D341Med (cell line): ENCODE data around the gene TRAF4.
"Not testable (repeated sequence)": the region's sequence is repeated elsewhere in the genome, so short reads cannot be mapped to it uniquely, and the experiment has no call there.

Source experiments
- DNase-seq: peaks from one replicate; pipeline ENCODE4 v3.0.0; 2012; ENCODE audit warnings: low spot score

The TRAF4 gene

DNA sequence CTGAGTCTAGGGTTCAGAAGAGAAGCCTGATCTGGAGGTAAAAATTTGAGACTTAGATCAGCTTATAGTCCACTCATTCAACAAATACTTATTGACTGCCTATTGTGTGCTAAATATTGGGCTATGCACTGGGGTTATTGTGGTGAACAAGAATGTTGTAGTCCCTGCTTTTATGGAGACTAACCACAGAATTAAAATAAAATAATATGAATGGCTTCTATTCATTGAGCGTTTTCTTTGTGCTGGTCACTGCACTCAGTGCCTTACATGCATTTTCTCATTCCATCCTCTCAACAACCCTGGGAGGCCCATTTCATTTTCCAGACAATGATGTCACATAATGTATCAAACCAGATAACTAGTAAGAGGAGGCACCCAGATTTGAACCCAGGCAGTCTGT is 10.5 kb upstream of the TRAF4 start:
- no peak for DNase-seq

DNA sequence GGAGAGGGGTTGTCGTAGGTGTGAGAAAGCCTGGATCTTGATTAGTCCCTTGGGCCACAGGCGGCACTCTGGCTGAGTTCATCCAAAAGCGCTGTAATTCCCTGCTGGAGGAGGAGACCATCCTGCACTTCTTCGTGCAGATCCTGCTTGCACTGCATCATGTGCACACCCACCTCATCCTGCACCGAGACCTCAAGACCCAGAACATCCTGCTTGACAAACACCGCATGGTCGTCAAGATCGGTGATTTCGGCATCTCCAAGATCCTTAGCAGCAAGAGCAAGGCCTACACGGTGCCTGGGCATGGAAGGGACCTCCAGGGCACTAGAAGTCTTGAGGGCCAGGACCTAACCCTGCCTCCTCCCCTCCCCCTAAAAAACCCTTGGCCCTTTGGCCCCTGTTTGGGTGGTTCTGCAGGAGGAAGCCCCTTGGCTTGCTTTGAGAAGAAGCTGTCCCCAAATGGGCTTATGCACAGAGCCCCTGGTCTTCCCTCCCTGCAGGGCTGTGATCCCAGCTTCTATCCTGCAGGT is 9.0 kb upstream of the TRAF4 start:
- DNase-seq, result peak; percentile 29

DNA sequence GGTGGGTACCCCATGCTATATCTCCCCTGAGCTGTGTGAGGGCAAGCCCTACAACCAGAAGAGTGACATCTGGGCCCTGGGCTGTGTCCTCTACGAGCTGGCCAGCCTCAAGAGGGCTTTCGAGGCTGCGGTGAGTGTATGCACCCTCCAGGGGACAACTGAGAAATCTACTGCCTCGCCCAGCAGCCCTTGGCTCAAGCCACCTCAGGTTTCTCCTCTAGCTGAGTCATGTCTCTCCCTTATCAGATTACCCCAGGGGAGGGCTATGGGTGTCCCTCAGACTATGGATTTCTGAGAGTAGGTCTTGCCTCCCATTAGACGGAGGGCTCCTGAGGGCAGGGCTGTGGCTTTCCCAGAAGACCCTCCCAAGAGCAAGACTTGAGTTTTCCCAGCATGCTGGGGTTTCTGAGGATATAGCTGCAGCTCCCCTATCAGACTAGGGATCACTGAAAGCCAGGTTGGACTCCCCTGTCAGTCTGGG is 8.5 kb upstream of the TRAF4 start:
- DNase-seq, result no peak

DNA sequence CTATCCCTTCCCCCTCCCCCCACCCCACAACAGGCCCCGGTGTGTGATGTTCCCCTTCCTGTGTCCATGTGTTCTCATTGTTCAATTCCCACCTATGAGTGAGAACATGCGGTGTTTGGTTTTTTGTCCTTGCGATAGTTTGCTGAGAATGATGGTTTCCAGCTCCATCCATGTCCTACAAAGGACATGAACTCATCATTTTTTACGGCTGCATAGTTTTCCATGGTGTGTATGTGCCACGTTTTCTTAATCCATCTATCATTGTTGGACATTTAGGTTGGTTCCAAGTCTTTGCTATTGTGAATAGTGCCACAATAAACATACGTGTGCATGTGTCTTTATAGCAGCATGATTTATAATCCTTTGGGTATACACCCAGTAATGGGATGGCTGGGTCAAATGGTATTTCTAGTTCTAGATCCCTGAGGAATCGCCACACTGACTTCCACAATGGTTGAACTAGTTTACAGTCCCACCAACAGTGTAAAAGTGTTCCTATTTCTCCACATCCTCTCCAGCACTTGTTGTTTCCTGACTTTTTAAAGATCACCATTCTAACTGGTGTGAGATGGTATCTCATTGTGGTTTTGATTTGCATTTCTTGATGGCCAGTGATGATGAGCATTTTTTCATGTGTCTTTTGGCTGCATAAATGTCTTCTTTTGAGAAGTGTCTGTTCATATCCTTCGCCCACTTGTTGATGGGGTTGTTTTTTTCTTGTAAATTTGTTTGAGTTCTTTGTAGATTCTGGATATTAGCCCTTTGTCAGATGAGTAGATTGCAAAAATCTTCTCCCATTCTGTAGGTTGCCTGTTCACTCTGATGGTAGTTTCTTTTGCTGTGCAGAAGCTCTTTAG is 7.7 kb upstream of the TRAF4 start:
- not testable (repeated sequence) for DNase-seq

DNA sequence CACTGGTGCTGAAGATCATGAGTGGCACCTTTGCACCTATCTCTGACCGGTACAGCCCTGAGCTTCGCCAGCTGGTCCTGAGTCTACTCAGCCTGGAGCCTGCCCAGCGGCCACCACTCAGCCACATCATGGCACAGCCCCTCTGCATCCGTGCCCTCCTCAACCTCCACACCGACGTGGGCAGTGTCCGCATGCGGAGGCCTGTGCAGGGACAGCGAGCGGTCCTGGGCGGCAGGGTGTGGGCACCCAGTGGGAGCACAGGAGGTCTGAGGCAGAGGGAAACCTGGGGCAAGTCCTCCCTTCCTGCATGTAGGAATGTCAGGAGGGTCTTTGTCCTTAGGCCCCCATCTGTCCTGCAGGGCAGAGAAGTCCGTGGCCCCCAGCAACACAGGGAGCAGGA is 6.5 kb upstream of the TRAF4 start:
- no peak for DNase-seq

DNA sequence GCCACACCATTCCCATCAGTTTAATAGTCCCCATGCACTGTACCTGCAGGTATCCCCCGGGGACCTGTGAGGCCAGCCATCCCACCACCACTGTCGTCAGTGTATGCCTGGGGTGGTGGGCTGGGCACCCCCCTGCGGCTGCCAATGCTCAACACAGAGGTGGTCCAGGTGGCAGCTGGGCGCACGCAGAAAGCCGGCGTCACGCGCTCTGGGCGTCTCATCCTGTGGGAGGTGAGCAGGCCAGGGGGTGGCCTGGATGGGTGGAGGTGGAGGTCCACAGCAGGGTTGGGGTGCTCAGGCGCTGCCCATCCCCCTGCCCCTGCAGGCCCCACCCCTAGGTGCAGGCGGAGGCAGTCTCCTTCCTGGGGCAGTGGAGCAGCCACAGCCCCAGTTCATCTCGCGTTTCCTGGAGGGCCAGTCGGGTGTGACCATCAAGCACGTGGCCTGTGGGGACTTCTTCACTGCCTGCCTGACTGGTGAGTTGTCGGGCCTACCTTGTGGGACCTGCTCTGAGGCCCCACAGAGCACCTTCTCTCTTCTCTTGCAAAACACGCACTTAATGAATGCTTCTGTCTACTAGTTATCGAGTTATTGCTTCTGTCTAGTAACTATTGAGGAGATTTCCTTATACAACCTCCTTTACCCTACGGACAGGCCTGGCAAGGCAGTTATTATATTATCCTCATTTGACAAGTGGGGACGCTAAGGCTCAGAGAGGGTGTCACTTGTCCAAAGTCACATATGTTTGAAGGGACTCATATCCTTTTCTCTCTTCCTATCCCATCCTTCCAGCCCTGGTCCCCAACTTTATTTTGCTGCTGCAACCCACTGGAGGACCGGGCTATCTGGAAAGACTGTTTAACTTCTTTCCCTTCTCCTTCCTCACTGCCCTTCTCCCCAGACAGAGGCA is 5.8 kb upstream of the TRAF4 start:
- DNase-seq, result peak; percentile 30

DNA sequence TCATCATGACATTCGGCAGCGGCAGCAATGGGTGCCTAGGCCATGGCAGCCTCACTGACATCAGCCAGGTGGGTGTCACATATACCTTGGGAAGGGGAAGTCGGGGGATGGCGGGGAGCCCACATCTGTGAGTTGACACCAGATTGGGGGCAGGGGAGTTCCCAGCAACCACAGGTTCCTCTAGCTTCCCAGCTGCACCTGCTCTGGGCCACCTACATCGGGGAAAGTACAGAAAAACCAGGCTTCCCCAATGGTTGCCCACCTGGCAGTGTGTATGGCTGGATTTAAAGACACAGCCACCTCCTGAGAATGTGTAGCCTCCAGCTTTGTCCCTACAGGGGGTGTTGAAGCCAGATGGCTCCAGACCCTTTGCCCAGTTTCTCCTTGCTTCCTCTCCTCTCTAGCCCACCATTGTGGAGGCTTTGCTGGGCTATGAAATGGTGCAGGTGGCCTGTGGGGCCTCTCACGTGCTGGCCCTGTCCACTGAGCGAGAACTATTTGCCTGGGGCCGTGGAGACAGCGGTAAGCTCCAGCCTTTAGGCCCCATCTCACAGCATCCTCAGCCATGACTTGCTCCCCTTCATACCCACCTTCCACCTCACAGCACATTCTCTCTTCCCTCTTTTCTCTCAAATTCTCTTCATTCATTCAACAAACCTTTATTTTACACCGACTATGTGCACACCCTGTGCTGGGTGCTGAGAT is 5.0 kb upstream of the TRAF4 start:
- peak; percentile 3 for DNase-seq

DNA sequence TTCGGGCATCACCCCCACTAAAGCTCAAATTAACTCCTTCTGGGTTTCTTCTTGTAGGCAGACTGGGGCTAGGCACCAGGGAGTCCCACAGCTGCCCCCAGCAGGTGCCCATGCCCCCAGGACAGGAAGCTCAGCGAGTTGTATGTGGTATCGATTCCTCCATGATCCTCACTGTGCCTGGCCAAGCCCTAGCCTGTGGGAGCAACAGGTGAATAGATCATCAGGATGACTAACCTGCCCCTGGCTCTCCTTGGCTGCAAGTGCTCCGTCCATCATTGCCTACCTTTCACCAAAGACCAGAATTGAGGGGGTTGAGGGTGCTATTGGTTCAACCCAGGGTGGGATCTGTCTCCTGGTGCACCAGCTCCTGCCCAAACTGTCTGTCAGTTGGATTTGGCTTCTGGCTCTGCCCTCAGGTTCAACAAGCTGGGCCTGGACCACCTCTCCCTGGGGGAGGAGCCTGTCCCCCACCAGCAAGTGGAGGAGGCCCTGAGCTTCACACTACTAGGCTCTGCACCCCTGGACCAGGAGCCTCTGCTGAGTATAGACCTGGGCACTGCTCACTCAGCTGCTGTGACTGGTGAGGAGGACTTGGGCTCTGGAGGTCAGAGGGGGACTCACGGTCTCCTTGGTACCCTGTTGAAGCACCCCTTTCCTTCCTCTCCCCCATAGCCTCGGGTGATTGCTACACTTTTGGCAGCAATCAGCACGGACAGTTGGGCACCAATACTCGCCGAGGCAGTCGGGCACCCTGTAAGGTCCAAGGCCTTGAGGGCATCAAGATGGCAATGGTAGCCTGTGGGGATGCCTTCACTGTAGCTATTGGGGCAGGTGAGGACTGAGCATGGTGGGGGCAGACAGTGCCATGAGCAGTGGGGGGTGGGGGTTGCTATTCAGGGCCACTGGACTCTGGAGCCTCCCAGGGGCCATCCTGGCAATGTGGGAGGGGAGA is 3.1 kb upstream of the TRAF4 start:
- DNase-seq, result peak; percentile 12

DNA sequence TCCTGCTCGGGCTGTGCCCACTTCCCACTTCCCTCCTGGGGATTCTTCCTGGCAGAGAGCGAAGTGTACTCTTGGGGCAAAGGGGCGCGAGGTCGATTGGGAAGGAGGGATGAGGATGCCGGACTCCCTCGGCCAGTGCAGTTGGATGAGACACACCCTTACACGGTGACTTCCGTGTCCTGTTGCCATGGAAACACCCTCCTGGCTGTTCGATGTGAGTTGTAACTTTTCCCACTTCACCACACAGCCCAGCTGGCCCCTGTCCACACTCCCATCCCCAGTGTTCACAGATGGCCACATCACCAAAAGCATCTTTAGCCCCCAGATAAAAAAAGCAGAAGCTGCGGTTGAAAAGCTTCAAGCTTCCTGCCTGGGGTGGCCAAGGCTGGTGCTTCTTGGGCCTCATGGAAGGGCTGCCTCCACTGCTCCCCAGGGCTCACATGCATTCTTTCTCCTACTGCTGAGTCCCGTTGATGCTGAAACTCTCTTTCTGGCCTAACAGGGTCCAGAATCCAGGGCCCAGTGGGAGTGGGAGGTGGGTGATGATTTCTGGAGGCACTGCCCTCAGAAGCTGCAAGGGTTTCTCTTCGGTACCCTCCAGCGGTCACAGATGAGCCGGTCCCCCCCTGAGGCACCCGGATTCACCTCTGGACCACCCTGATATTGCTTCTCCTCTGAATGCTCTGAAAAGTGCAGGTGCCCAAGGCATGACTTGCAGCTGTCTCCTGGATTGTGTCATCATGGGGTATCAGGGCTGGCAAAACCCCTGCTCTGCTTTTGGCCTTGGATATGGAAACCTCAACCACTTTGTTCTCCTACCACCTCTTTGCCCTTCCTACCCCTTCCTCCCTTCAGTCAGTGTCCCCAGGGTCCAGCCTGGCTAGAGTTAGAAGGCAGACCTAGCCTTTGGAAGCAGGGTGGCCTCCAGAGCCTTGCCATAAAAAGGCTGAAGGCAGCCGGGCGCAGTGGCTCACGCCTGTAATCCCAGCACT is 2.2 kb upstream of the TRAF4 start:
- DNase-seq, result peak; percentile 28

DNA sequence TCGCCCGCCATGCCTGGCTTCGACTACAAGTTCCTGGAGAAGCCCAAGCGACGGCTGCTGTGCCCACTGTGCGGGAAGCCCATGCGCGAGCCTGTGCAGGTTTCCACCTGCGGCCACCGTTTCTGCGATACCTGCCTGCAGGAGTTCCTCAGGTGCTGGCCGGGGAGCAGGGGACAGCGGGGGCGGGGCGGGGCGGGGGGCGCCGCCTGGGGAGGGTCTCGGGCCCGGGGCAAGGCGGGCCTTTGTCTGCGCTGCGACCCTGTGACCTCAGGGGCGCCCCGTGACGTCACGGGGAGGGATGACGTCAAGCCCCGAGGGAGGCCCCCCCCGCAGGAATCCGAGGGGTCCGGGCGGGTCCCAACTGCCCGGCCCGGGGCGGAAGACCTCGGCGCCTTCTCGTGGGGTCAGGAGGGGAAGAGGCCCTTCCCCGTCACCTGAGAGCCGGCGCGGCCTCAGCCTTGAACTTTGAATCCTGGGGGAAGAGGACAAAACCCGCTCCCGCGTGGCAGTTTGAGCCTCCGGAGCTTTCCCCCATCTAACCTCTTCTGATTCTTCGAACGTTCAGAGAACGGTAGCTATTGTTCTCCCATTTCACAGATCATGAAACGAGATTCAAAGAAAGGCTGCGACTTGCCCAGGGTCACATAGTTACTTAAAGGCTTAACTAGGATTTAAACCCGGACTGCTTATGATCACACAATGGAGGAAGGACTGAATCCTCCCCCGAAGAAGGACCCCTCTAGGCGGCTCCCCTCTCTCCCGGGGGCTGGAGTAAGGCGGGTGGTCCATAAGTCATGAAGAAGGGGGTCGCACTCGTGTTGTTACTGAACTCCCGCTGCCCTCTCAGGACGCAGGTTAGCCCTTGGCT is 527 bp downstream of the TRAF4 start:
- peak; percentile 89 for DNase-seq

DNA sequence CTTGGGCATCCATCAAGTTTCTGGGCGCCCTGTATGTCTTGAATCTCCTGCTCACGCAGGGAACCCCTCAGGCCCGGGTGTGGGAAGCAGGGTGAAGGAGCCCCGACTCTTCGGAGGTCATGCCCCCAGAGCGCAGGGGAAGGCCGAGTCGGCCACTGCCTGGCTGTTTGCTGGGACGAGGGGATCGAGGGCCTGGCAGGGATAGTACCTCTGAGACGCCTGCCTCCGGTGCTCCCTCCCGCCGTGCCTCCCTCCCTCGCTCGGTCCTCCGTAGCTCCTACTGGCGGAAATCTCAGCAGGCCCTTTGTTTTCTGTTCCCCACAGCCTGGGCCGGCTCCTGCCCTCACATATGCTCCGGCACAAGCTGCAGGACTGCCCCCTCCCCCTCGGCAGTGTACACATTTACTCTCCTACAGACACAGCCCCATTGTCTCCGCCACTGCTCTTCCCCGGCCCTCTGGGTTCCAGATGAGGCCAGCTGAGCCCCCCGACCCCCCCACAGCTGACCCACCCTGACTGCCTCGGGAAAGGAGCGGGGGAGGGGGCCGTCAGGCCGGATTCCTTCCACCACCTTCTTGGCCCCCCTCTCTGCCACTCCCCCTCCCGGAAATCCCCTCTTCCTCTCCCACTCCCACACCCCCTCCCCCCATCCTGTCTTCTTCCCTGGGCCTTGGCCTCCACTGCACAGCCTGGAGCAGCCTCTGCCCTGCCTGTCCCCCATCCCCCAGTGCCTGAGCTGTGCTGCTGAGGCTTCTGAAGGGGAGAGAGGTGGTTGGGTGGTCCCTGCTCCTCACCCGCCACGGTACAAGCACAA is 1.4 kb downstream of the TRAF4 start:
- DNase-seq, result peak; percentile 58

DNA sequence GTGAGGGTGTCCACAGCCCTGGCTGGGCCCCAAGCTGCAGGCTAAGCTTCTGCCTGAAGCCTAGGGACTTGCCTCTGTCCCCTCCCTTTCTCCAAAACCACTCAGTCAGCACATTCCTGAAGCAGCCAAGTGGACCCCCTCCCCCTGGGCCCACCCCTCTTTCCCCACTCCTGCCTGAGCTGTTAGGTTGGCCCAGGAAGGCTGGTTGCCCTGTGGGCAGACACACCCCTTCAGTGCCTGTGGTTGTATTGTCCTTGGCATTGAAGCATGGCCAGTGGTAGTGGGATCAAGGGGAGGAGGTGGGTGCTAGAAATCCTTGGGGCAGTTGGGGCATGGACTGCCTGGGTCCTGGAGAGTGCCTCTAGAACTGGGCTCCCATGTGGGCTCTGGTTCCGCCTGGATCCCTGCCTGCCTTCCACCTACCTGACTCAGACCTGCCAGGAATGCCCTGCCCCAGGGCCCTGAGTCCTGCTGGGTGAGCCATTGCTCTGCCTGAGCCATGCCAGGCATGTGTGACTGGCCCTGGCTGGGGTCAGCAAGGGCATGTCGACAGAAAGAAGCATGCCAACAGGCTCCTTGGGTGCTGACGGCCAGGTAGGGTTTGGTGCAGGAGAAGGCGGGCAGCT is 2.1 kb downstream of the TRAF4 start:
- DNase-seq, result no peak

DNA sequence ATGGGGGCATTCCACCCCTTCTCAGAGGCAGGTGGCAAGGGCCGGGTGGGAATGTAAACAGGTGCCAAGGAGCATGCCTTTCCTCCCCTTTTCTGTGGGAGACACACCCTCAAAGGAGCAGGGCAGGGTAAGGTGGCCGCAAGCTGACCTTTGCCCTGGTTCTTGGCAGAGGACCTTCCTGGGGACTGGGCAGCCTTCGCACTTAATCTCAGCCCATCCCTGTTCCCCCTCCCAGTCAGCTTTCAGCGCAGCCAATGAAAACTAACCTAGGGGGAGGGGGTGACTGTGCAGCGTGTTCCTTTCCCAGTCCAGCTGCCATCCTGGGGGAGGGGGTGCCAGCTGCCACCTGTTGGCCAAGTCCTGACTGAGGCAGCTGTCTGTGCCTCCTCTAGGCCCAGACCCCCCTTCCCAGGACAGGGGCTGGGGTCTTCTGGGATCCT is 2.8 kb downstream of the TRAF4 start:
- DNase-seq, result peak; percentile 80

DNA sequence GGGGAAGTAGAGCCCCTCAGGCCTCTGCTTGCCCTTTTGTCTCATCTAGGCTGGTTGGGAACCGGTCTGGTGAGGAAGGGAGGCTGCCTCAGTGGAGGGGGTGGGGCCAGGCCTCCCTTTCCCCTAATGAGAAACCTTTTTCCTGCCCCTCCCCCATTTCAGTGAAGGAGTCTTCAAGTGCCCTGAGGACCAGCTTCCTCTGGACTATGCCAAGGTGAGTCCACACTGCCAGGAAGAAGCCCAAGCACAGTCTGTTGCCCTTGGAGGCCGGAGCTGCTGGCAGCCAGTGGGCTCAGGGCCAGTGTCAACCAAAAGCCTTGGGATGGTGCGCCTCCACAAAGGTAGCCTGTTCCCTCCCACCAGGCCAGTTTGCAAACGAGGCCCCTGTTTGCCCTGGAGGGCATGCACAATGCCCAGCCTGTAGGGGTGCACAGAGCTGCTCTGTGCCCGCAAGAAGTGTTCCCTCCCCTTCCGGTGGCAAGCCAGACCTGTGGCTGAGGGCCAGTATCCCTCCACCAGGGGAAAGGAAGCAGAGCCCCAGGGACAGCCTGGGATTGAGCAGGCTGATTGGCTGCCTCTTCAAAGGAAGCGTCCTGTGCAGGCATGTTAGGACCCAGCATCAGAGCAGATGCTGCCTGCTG is 3.4 kb downstream of the TRAF4 start:
- peak; percentile 20 for DNase-seq

DNA sequence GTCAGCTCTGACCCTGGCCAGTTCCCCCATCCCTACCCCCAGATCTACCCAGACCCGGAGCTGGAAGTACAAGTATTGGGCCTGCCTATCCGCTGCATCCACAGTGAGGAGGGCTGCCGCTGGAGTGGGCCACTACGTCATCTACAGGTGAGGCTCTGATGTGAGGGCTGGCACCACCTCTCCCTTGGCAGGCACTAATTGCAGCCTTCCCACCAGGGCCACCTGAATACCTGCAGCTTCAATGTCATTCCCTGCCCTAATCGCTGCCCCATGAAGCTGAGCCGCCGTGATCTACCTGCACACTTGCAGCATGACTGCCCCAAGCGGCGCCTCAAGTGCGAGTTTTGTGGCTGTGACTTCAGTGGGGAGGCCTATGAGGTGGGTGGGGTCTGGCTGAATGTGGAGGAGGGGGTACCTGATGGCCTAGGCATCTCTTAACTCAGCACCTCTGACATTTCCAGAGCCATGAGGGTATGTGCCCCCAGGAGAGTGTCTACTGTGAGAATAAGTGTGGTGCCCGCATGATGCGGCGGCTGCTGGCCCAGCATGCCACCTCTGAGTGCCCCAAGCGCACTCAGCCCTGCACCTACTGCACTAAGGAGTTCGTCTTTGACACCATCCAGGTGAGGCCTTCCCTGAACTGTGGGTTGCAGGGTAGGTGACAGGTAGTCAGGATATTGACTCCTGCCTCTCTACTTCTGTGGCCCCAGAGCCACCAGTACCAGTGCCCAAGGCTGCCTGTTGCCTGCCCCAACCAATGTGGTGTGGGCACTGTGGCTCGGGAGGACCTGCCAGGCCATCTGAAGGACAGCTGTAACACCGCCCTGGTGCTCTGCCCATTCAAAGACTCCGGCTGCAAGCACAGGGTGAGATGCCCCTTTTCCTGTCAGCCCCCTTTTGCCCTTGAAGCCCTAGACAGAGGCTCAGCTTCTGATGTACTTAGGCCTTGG is 4.3 kb downstream of the TRAF4 start:
- no peak for DNase-seq
